T-helper 2 cell treated with Interferon-gamma antibody and Interleukin-4, amounts not matched to agents 5 μg/mL and 100 μg/mL, for 36 hours (primary cell): ENCODE measurements around the gene PSAPL1.

Experiments
- DNase-seq: peaks from one replicate; pipeline ENCODE4 v3.0.0; 2021; ENCODE audit warnings: low spot score
- H3K27ac Mint-ChIP-seq: one replicate; pipeline ENCODE4 v1.8.0; 2021; ENCODE audit warnings: mild to moderate bottlenecking, mixed read lengths
- H3K27me3 Mint-ChIP-seq: one replicate; pipeline ENCODE4 v1.8.0; 2021; ENCODE audit warnings: low read depth, mixed read lengths
- H3K36me3 Mint-ChIP-seq: one replicate; pipeline ENCODE4 v1.8.0; 2021; ENCODE audit warnings: low read depth, mixed read lengths
- H3K4me1 Mint-ChIP-seq: one replicate; pipeline ENCODE4 v1.8.0; 2021; ENCODE audit warnings: low read depth, mixed read lengths
- H3K4me3 Mint-ChIP-seq: one replicate; pipeline ENCODE4 v1.8.0; 2022; ENCODE audit warnings: mild to moderate bottlenecking, moderate library complexity, mixed read lengths
- H3K9me3 Mint-ChIP-seq: one replicate; pipeline ENCODE4 v1.8.0; 2021; ENCODE audit warnings: mixed read lengths

The PSAPL1 gene

DNA sequence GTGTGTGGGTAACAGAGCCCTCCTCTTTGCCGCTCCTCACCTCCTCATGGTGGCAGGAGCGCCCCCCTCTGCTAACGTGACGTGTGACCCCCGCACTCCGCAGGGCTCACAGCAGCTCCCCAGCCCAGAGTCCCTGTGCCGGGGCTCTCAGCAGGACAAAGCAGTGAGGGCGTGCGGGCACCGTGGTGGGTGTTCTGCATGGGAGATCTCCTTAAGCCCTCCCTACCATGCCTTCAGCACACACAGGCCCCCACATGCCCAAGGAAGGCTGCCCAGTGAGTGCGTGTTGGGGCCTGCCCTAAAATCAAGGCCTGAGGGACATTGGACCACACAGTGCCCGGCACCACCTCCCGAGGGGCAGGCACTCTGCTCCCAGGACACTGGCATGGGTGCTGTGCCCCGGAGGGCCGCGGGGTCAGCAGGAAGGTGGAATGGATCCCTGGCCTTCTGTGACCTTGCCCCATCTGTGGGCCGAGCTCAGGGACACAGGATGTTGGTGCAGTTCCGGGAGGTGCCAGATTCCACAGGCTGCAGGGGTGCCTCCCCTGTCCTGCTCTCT lies 10.1 kb downstream of the PSAPL1 start:
- H3K36me3 Mint-ChIP-seq: no peaks in the 10 kb centered on the region
- no peak overlapping the region for H3K27ac Mint-ChIP-seq
- no peaks in the 10 kb centered on the region for H3K27me3 Mint-ChIP-seq
- H3K9me3 Mint-ChIP-seq: no peaks in the 10 kb centered on the region
- no peak overlapping the region for H3K4me3 Mint-ChIP-seq
- H3K4me1 Mint-ChIP-seq: no peaks in the 10 kb centered on the region
- no peak for DNase-seq

DNA sequence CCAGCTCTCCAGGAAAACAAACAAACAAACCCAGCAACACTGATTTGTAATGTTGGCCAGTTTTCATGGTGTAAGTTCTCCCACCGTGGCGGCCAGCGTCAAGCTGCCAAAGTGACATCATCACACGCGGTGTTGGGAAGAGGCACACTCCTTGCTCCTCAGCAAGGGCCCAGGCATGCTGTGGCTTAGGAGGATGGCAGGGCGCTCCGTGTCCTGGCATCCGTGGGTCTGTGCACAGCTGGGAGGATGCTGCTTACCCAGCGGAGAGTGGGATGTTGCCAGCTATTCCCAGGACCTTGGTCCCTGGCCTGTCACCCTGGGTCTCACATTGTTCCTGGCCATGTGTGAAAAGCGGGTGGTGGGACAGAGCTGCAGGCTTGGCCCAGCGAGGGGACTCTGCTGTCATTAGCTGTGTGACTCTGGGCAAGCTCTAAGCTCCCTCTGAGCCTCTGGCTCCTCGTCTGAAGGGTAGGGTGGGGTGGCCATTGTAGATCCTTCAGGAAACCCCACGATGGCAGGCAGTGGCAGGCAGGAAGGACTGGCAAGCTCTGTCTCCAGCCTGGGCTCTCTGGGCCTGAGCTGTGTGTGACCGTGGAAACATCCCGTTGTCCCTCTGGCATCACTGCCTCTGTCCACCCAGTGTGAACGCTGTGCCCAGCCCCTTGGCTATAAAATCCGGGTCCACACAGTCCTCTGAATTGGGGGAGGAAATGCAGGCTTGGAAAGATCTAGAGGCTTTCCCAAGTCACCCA lies 10.8 kb downstream of the PSAPL1 start:
- no peaks in the 10 kb centered on the region for H3K9me3 Mint-ChIP-seq
- H3K27ac Mint-ChIP-seq: no peak overlapping the region
- no peak overlapping the region for H3K4me3 Mint-ChIP-seq
- no peaks in the 10 kb centered on the region for H3K27me3 Mint-ChIP-seq
- H3K36me3 Mint-ChIP-seq: no peaks in the 10 kb centered on the region
- no peaks in the 10 kb centered on the region for H3K4me1 Mint-ChIP-seq
- no peak for DNase-seq

DNA sequence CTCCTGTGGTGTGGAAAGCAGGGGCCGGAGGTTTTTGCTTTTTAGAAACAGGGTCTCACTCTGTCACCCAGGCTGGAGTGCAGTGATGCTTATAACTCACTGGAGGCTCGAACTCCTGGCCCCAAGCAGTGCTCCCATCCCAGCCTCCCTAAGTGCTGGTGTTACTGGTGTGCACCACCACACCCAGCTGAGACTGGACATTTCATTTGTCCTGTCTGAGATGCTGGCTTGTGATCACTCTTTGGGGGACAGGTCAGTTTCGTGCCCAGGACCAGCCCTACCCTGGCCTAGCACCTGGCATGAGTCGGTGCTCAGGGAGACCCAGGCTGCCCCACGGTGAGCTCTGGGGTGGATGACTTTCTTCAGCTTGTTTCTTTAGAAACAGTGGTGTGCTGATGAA lies 11.3 kb downstream of the PSAPL1 start:
- Mint-ChIP-seq H3K4me3 (no peak overlapping the region), H3K27ac (no peak overlapping the region), H3K4me1 (no peaks in the 10 kb centered on the region), H3K36me3 (no peaks in the 10 kb centered on the region), H3K9me3 (peaks cover 6% of the 10 kb centered on the region), H3K27me3 (no peaks in the 10 kb centered on the region)
- no peak for DNase-seq

DNA sequence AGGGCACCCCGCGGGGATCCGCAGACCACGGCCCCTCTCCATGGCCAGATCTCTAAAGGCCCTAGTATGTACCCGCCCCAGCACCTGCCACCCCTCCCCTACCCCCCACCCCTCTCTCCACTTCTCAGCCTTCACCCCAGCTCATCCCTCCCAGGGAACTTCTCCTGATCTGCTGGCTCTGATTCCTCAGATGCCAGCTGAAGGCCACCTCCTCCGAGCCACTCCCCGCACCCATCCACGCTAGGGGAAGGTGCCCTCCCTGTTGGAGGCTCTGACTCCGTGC lies 11.9 kb downstream of the PSAPL1 start:
- Mint-ChIP-seq H3K27me3 (no peaks in the 10 kb centered on the region), H3K4me3 (no peak overlapping the region), H3K36me3 (no peaks in the 10 kb centered on the region), H3K27ac (no peak overlapping the region), H3K4me1 (no peaks in the 10 kb centered on the region), H3K9me3 (peaks cover 11% of the 10 kb centered on the region)
- DNase-seq: no peak

DNA sequence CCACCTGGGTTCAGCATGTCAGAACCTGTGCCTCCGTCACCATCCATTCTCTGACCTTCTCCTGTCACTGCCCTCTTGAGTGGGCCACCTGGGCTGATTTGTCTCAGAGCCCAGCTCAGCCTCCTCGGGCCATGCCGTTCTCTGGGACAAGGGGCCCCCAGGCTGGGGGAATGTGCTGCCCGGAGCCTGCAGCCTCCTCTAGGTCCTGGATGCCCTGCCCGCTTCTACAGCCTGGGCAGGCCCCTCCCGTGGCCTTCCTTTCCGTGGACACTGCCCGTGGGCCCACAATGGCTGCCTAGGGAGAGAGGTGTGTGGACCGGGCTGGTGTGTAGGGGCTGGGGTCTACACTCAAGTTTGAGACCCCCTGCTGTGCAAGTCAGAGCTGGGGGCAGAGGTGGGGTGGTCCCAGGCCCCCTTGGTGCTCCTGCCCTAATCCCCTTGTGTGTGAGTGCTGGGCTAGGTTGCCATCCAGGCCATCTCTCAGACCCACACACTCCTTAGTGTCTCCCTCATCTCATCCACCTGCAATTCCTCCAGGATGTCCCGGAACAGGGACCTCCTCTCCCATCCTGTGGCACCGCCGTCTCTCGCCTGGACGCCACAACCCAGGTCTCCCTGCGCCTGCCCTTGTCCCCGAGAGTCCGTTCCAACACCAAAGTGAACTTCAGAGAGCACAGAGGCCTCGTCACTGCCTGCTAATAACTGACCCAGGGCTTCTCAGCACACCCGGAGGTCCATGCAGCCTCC lies 12.4 kb downstream of the PSAPL1 start:
- H3K27me3 Mint-ChIP-seq: no peaks in the 10 kb centered on the region
- no peak overlapping the region for H3K4me3 Mint-ChIP-seq
- no peaks in the 10 kb centered on the region for H3K36me3 Mint-ChIP-seq
- no peaks in the 10 kb centered on the region for H3K4me1 Mint-ChIP-seq
- peaks cover 12% of the 10 kb centered on the region for H3K9me3 Mint-ChIP-seq
- no peak overlapping the region for H3K27ac Mint-ChIP-seq
- DNase-seq: no peak

DNA sequence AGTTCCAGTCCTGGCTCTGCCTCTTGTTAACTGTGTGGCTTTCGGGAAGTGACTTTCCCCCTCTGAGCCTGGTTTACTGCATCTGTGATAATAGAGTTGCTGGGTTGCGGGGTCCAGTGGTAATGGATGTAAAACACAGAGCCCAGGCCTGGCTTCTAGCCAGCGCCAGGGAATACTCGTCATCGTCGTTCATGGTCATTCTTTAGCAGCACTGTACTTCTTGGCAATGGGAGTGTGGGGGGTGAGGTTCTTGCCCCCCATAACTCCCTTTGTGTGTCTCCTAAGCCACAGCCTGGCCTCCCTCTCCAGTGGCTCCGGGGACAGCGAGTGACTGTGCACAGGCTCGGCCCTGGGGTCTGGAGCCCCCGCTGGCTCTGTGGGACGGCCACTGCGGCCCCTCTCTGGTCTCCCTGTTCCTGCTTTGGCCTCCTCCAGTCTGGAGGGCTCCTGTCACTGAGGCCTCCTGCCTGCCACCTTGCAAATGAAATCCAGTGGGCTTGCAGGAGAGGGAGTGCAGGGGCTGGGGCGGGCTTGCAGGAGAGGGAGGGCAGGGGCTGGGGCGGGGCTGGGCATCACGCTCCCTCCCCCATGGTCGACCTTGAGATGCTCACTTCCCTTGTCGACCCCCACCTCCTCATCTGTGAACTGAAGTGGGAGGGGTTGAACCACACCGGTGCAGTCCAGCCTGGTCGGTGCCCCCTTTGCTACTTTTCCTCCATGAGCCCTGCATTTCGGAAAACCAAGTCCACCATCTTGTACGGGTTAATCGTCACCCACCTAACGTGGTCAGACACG lies 13.2 kb downstream of the PSAPL1 start:
- H3K4me1 Mint-ChIP-seq: no peaks in the 10 kb centered on the region
- H3K36me3 Mint-ChIP-seq: no peaks in the 10 kb centered on the region
- H3K9me3 Mint-ChIP-seq: peaks cover 17% of the 10 kb centered on the region
- no peaks in the 10 kb centered on the region for H3K27me3 Mint-ChIP-seq
- H3K4me3 Mint-ChIP-seq: no peak overlapping the region
- no peak for DNase-seq
- no peak overlapping the region for H3K27ac Mint-ChIP-seq

DNA sequence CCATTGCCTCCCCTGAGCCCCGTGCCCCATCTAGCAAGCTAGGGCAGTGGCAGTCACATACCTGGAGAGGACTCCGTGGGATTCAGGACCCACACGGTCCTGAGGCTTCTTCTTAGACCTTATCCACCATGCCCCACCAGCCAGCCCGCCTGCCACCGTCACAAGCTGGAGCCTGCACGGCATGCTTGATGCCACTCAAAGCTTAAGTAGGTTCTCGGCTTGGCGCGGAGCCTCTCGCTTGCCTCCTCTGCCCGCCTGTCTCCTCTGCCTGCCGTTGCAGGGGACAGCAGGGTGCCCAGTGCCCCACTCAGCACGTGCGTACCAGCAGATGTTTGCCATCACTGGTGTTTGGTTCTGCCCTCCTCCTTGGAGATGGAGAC lies 14.1 kb downstream of the PSAPL1 start:
- no peak overlapping the region for H3K27ac Mint-ChIP-seq
- H3K27me3 Mint-ChIP-seq: no peaks in the 10 kb centered on the region
- no peak overlapping the region for H3K4me3 Mint-ChIP-seq
- H3K36me3 Mint-ChIP-seq: no peaks in the 10 kb centered on the region
- no peak for DNase-seq
- peaks cover 20% of the 10 kb centered on the region for H3K9me3 Mint-ChIP-seq
- H3K4me1 Mint-ChIP-seq: no peaks in the 10 kb centered on the region

DNA sequence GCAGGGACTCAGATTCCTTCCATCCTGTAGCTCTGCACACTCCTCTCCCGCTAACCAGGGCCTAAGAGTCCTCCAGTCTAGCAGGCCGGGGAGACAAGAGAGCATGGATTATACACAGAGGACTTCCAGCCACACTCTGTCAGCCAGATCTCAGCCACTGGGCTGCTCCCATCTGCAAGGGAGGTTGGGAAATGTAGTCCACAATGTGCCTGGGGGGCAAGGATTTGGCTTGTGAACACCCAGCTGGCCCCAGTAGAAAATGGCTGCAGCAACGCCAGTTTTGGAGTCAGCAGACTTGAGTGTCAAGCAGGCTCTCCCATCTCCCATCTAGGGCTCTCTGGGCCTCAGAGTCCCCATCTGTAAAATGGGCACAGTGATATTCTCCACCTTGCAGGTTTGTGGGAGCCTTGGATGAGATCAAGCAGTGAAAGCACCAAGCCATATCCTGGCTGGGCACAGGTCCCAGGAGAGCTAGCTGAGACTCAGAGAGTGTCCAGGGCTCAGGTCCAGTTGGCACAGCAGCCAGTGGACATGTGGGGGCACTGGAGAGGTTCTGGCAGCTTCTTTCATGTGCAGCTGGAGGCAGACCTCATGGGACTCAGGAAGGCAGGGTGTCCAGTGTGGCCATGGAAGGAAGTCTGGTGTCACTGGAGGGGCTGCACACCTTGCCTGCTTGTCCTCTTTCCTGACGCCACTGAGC lies 14.6 kb downstream of the PSAPL1 start:
- no peak overlapping the region for H3K27ac Mint-ChIP-seq
- no peak overlapping the region for H3K4me3 Mint-ChIP-seq
- no peaks in the 10 kb centered on the region for H3K36me3 Mint-ChIP-seq
- H3K4me1 Mint-ChIP-seq: no peaks in the 10 kb centered on the region
- peaks cover 20% of the 10 kb centered on the region for H3K9me3 Mint-ChIP-seq
- H3K27me3 Mint-ChIP-seq: no peaks in the 10 kb centered on the region
- no peak for DNase-seq

DNA sequence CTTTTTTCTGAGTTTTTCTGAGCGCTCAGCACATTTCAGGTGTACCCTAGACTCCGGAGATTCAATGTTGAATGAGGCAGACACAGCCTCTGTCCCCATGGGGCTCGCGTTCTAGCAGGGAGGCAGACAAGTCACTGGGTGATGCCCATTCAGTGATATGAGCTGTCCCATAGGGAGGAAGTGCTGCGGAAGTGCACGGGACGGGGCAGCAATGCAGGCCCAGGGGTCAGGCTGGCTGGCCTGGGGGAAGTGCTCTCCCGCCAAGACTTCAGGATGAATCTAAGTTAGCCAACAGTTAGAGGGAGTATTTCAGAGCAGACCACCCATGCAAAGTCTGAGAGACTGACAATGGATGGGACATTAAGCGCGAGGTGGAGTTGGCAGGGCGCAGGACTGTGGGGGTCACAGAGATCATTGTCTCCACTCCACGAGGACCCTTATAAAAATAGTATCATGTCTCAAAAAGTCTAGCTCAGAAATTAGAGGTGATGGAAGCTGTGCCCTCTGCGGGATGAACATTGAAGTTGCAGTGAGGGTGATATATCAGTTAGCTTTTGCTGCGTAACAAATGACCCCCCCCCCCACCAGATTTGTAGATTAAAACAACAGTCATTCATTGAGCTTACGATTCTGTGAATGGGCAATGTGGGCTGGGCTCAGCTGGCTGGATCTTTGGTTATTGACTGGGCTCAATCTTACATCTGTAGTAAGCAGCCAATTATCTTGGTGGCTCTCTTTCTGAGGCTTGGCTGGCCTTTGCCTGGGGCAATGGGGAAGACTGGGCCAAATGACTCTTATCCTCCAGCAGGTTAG lies 16.4 kb downstream of the PSAPL1 start:
- no peak for DNase-seq
- Mint-ChIP-seq H3K9me3 (peaks cover 20% of the 10 kb centered on the region), H3K27ac (no peak overlapping the region), H3K36me3 (no peaks in the 10 kb centered on the region), H3K27me3 (no peaks in the 10 kb centered on the region), H3K4me1 (no peaks in the 10 kb centered on the region), H3K4me3 (no peak overlapping the region)

DNA sequence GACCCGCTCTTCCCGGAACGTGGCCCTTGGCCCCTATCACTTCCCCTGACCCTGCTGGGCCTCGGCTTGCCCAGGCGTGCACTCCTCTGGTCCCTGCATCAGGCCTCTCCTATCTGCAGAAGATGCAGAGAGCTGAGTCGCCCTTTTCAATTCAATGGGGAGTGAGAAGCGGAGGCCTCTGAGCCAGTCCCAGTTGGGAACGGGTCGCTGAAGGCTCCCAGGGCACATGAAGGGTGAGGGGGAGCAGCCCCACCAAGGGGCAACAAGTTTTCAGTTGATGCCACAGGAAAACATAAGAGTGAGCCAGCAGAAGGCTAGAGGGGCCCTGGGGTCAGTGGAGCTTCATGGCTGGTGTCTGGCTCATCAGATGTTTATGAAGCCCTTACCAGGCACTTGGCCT lies 17.1 kb downstream of the PSAPL1 start:
- H3K27me3 Mint-ChIP-seq: no peaks in the 10 kb centered on the region
- H3K27ac Mint-ChIP-seq: no peak overlapping the region
- H3K9me3 Mint-ChIP-seq: peaks cover 20% of the 10 kb centered on the region

DNA sequence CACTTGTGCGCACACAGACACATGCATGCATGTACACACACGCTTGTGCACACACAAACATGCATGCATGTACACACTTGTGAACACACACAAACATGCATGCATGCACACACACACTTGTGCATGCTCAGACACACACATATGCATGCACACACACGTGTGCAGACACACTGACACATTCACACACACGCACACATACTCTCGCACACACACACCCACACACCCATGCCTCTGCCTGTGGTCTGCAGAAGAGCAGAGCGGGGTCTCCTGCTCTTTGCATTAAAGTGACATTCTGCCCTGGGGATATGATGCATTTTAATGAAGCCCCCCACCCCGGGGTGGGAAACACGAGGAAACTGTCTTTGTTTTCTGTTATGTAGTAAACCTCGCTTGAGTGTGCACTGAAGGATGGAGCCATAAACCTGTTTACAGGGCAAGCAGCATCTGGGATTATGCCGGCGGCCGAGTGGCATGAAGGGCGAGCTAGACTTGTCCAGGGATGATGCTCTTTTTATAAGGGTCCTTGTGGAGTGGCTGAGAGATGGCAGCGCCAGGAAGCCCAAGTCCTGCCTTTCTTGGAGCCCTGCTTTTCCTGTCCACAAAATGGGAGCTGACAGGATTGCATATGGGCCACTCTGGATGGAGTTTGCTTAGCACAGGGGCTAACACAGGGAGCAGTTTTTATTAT lies 17.8 kb downstream of the PSAPL1 start:
- Mint-ChIP-seq H3K36me3 (no peaks in the 10 kb centered on the region), H3K4me3 (no peak overlapping the region), H3K9me3 (peaks cover 20% of the 10 kb centered on the region), H3K27ac (no peak overlapping the region), H3K4me1 (no peaks in the 10 kb centered on the region), H3K27me3 (no peaks in the 10 kb centered on the region)
- DNase-seq: no peak

More for the DNA sequence above, 17.1 kb downstream of the PSAPL1 start:
- Mint-ChIP-seq H3K4me1 (no peaks in the 10 kb centered on the region), H3K4me3 (no peak overlapping the region), H3K36me3 (no peaks in the 10 kb centered on the region)
- DNase-seq: no peak

DNA sequence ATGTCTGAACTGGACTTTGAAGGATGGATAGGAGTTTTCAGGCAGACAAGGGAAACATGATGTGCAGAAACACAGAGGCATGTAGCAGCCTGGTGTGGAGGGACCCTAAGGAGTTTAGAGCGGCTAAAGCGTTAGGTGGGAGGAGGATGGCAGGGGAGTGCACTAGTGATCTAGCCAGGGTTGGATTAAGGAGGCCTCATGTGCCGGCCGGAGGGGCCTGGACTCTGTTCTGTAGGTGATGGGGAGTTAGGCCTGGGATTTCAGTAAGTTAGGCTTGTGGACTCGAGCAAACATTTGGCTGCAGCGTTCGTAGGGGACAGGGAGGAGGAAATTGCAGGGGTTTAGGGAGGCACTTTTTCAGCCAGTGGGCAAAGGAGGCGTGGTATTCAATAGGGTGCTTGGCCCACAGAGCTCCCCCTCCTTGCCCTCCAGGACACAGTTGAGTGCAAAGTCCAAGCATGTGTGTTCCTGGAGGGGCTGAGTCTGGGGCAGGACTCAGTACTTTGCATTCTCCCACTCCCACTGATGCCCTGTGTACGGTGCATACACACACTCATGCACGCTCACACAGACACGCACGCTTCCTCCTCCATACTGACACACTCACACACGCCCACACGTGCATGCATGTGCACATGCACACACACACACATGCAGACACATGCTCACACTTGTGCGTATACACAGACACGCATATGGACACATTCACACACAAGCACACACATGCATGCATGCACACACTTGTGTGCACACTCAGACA lies 18.6 kb downstream of the PSAPL1 start:
- Mint-ChIP-seq H3K9me3 (peaks cover 20% of the 10 kb centered on the region), H3K4me3 (no peak overlapping the region), H3K4me1 (no peaks in the 10 kb centered on the region), H3K27me3 (no peaks in the 10 kb centered on the region), H3K36me3 (no peaks in the 10 kb centered on the region), H3K27ac (no peak overlapping the region)
- no peak for DNase-seq
